Measurements from ENCODE around the gene NEO1. TPM values are rescaled to one million over a fixed set of nuclear protein-coding genes. Genes with fewer than 3 reads are reported as not detected.

NEO1 gene
- polyA plus RNA-seq, 1 donor (not counting 4 experiments of a cell fraction or from before 2014, with no cell fraction given), result 4.4 TPM

- Histone ChIP-seq H3K27ac (ENCODE audit: control insufficient read depth, insufficient read depth, low read length) (no peak overlapping the region), H3K9me1 (ENCODE audit: control insufficient read depth, extremely low read depth, insufficient read depth, low read length) (no peaks in the 10 kb centered on the region), H3K4me3 (ENCODE audit: control insufficient read depth in 2 of 3, extremely low read depth in 1 of 3, insufficient read depth in 2 of 3, low read depth in 1 of 3, low read length in 3 of 3) (no peak overlapping the region), H3K4me2 (ENCODE audit: control insufficient read depth, extremely low read depth, insufficient read depth, low read depth, low read length) (no peak overlapping the region), H3K27me3 (ENCODE audit: control insufficient read depth, extremely low read depth, insufficient read depth, low read length) (no peaks in the 10 kb centered on the region), H3K9ac (ENCODE audit: control insufficient read depth, extremely low read depth, insufficient read depth, low read length) (no peak overlapping the region), H4K20me1 (ENCODE audit: control insufficient read depth, extremely low read depth, insufficient read depth, low read length) (no peaks in the 10 kb centered on the region), H3K79me2 (ENCODE audit: control insufficient read depth, insufficient read depth, low read length) (no peaks in the 10 kb centered on the region), H2AFZ (ENCODE audit: control insufficient read depth, low read length) (no peak overlapping the region), H3K36me3 (ENCODE audit: control insufficient read depth in 2 of 2, extremely low read depth in 1 of 2, insufficient read depth in 2 of 2, low read length in 2 of 2) (no peaks in the 10 kb centered on the region), H3K9me3 (ENCODE audit: control insufficient read depth, low read depth, low read length) (no peaks in the 10 kb centered on the region), H3K4me1 (ENCODE audit: control insufficient read depth, extremely low read depth, insufficient read depth, low read length) (no peaks in the 10 kb centered on the region)
- dilution Hi-C loops (cut with MboI; ENCODE audit: extremely low pct_ligation_motif_present, low sequenced_read_pairs), result no loop called here
- DNase-seq (ENCODE audit: low read depth, low spot score) (no peak), FAIRE-seq (no peak)
- no peak for TF ChIP-seq CTCF (optimal IDR thresholded peaks at IDR 0.05 in 1 of 3, IDR thresholded peaks at IDR 0.05 in 1 of 3, conservative IDR thresholded peaks at IDR 0.05 in 1 of 3; ENCODE audit: extremely low read depth in 1 of 3, insufficient read depth in 2 of 3, low read length in 3 of 3)
- TF ChIP-seq EZH2 (IDR thresholded peaks at IDR 0.05; ENCODE audit: low read length), result no peak
Measured at GRCh38 chr15:73130830-73131229, 78.6 kb downstream of the NEO1 start.

GRCh38 chr15:73134196-73134595, 81.9 kb downstream of the NEO1 start:
- TF ChIP-seq CTCF (optimal IDR thresholded peaks at IDR 0.05 in 1 of 3, IDR thresholded peaks at IDR 0.05 in 1 of 3, conservative IDR thresholded peaks at IDR 0.05 in 1 of 3; ENCODE audit: extremely low read depth in 1 of 3, insufficient read depth in 2 of 3, low read length in 3 of 3), result no peak
- TF ChIP-seq EZH2 (IDR thresholded peaks at IDR 0.05; ENCODE audit: low read length), result no peak
- Histone ChIP-seq H2AFZ (ENCODE audit: control insufficient read depth, low read length) (no peak overlapping the region), H3K4me3 (ENCODE audit: control insufficient read depth in 2 of 3, extremely low read depth in 1 of 3, insufficient read depth in 2 of 3, low read depth in 1 of 3, low read length in 3 of 3) (no peak overlapping the region), H3K4me2 (ENCODE audit: control insufficient read depth, extremely low read depth, insufficient read depth, low read depth, low read length) (no peak overlapping the region), H3K27ac (ENCODE audit: control insufficient read depth, insufficient read depth, low read length) (no peak overlapping the region), H3K27me3 (ENCODE audit: control insufficient read depth, extremely low read depth, insufficient read depth, low read length) (no peaks in the 10 kb centered on the region), H3K9ac (ENCODE audit: control insufficient read depth, extremely low read depth, insufficient read depth, low read length) (no peak overlapping the region), H3K79me2 (ENCODE audit: control insufficient read depth, insufficient read depth, low read length) (no peaks in the 10 kb centered on the region), H4K20me1 (ENCODE audit: control insufficient read depth, extremely low read depth, insufficient read depth, low read length) (no peaks in the 10 kb centered on the region), H3K9me1 (ENCODE audit: control insufficient read depth, extremely low read depth, insufficient read depth, low read length) (no peaks in the 10 kb centered on the region), H3K4me1 (ENCODE audit: control insufficient read depth, extremely low read depth, insufficient read depth, low read length) (no peaks in the 10 kb centered on the region), H3K9me3 (ENCODE audit: control insufficient read depth, low read depth, low read length) (no peaks in the 10 kb centered on the region), H3K36me3 (ENCODE audit: control insufficient read depth in 2 of 2, extremely low read depth in 1 of 2, insufficient read depth in 2 of 2, low read length in 2 of 2) (no peaks in the 10 kb centered on the region)
- dilution Hi-C loops (cut with MboI; ENCODE audit: extremely low pct_ligation_motif_present, low sequenced_read_pairs), result no loop called here
- DNase-seq (ENCODE audit: low read depth, low spot score) (no peak), FAIRE-seq (no peak)

Measured in keratinocyte (primary cell).